GM12892 (cell line): ENCODE data around the gene OR2G3.

Experiments used
- POLR2A ChIP-seq: IDR thresholded peaks from 2 replicates; pipeline ENCODE4 v1.6.1; 2011; ENCODE audit warnings: low read depth, low read length, control low read depth
- POLR2AphosphoS5 ChIP-seq: IDR thresholded peaks from 2 replicates; pipeline ENCODE4 v1.6.1; 2011; ENCODE audit warnings: low read depth, low read length, control low read depth

DNA sequence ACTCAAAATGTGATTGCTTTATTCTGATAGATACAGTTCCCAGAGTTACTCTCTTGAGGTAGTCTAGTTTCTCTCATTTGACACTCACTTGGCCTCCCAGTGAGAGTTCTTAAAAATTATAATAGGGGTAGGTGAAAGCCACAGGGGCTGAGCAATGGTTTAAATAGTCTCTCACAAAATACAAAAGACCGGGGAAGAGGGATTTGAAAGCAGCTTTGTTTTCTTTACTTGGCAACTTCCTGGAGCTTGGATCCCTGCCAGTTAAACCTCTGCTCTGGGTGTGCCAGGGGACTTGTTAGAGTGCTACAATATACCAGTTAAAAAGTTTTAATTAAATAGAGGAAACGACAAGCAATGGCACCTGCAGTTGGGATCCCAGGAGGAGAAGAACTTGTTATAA, 42.5 kb downstream of the OR2G3 start:
- TF ChIP-seq POLR2A: no peak
- no peak for TF ChIP-seq POLR2AphosphoS5
